Stimulated activated CD8-positive, alpha-beta memory T cell treated with anti-CD3 and anti-CD28 coated beads, Interleukin-2, amount 100 ng/mL, for 1 hour (primary cell): Measurements from ENCODE around the gene TTC17.
"Not testable (repeated sequence)": the region's sequence is repeated elsewhere in the genome, so short reads cannot be mapped to it uniquely, and the experiment has no call there.

Experiments used
- DNase-seq, 2 donors: peaks; one replicate each; pipeline ENCODE4 v3.0.0-alpha.2; 2020; ENCODE audit warnings: low read depth in 2 of 2

Gene TTC17

DNA sequence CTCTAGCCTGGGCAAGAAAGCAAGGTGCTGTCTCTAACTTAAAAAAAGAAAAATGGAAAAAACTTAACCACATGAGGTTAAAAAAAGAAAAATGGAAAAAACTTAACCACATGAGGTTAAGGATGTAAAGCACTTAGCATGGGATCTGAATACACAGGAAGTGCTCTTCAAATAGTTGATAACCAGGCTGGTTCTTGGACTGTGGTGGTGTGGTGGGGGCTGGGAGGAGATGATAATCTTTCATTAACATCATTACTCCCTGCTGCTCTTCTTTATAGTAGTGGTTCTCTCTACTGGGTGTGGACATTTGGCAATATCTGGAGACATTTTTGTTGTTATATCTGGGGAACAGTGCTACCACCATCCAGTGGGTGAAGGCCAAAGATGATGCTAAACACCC, 88.4 kb downstream of the TTC17 start:
- no peak for DNase-seq

DNA sequence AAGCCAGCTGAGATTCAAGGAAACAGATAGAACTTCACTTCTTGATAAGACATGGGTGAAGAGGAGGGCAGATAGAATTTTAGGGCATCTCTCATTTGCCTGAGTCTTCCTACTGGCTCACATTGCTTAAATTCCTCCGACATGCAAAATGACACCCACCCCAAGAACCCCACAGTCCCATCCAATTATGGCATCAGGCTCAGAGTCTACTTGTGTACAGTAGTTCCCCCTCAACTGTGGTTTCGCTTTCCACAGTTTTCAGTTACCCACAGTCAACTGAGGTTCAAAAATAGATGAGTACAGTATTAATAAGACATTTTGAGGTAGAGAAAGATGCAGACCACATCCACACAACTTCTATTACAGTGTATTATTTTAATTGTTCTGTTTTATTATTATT, 99.8 kb downstream of the TTC17 start:
- no peak for DNase-seq

DNA sequence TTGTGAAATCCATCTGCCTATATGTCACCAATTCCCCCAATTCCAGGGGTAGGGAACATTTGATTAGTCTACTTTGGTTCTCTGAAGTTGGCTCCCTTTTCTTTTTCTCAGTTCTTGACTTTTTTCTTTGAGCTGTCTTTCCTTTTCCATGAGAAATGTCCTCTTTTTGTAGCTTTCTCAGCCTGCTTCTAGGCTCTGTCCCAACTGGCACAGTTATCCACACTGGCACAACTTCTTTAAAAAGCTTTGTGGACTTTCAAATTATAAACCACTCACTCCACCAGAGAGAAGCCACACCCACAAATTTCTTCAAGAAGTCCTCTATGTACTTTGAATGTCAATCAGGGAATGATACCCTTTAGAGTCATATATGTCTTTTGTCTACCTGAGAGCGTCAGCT, 100.5 kb downstream of the TTC17 start:
- DNase-seq = no peak

DNA sequence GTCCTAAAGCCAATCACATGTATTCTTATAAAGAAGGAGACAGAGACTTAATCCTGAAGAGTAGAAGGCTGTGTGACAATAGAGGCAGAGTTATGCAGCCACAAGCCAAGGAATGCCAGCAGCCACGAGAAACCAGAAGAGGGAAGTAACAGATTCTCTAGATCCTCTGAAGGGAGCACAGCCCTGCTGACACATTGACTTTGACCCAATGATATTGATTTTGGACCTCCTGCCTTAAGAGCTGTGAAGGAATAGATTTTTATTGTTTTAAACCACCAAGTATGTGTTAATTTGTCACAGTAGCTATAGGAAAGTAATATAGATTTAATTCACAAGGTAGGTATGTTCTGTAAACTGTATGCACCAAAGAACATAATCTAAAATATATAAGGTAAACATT, 103.6 kb downstream of the TTC17 start:
- no peak for DNase-seq

DNA sequence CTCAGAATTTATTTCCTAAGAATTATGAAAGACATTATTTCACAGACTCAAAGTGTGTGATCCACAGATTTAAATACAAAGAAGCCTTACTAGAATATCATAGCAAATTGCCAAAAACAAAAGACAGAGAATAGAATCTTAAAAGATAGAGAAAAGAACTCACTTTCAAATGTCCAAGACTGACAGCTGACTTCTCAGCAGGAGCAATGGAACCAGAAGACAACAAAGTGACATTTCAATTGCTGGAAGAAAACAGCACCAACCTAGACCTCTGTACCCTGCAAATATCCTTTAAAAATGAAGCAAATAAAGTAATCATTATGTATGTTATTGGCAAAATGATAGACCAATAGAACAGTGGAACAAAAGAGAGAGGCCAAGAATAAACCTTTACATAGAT, 109.2 kb downstream of the TTC17 start:
- no peak for DNase-seq

DNA sequence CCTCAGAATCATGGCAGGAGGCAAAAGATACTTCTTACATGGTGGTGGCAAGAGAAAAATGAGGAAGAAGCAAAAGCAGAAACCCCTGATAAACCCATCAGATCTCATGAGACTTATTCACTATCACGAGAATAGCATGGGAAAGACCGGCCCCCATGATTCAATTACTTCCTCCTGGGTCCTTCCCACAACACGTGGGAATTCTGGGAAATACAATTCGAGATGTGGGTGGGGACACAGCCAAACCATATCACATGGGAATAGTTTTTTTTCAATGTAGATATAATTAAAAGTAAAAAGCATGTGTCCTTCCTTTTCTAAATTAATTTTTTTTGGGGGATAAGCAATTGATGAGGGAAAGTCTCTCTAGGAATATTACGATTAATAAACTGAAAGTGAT, 118.8 kb downstream of the TTC17 start:
- not testable (repeated sequence) for DNase-seq

DNA sequence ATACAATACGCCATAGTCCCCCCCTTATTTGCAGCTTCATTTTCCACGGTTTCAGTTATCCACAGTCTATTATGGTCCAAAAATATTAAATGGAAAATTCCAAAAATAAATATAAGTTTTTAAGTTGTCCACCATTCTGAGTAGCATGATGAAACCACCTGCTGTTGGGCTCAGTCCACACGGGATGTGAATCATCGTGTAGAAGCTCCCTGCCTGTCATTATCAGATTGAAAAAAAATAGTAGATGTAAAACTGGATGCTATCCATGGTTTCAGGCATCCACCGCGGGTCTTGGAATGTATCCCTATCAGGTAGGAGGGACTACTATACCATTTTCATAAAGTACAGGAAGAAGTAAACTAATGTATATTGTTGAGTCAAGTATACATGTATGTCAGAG, 127.4 kb downstream of the TTC17 start:
- DNase-seq = no peak

DNA sequence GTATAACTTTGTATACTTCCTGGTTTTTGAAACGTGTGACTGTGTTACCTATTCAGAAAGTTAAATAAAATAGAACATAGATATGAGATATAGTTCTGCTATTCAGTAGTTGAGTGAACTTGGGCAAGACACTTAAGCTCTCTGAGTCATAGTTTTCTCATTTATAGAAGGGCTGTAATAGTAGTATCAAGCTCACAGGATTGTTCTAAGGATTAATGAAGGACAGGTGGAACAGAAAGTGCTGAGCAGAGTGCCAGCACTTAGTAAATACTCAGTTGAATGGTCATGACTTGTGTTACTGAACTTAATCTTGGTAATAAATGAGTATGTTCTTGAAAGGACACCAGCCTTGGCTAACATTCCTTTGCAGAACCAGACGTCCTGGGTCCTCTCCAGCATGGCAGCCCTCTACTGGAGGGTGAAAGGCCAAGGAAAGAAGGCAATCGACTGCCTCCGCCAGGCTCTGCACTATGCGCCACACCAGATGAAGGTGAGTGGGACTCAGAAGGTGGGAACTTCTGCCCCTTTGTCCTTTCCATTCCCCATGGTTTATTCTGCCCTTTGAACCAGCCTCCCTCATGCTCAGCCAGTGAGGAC, 131.2 kb downstream of the TTC17 start:
- no peak for DNase-seq

DNA sequence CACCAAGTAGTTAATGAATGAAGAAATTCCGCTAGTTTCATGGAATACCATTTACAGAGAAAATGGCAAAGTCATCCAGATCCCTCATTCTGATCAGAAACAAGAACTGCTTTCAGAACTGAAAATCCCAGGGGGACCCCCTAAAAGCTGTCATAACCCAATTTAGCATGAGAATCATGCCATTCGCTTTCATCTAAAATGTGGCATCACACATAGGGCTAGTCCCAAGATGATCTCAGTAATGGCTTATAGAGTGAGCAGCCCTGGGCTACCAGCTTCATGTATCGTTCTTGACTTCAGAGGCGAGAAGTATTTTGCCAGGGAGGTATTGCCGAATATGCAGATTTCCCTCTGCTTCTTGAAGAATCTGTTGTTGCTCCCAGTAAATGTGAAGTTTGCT, 134.0 kb downstream of the TTC17 start:
- DNase-seq = no peak

DNA sequence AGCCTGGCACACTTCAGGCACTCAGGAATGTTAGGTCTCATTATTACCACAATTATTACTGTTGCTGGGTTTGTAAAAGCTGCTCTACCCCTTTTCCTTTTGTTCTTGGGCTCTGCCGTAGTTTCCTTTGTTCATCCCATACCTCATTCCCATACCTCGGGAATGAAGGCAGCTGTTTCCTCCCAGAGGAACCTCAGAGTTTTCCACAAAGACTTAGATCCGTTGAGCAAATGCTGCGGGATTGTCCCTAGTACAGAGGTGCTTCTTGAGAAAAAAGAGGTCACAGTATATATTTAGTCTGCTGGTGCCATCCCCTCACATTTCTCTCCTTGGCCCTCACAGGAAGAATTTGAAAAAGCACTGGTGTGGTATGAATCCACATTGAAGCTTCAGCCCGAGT, 134.7 kb downstream of the TTC17 start:
- no peak for DNase-seq

DNA sequence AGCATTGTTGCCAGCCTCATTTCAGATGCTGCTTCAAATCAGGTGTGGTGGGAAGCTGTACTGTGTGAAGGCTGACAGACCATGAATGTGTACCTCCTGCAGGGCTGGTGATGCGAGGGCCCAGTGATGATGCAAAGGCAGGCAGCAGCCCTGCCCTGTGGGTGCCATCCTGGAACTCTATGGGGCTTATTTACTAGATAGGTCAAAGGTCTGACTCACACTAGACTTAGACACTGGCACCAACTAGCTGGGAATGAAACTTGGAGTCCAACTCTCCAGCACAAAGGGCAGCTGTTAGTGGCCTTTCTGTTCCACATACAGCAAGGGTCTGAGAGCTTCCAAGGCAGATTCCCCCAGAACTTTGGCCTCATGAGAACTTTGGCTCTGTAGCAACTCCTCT, 138.4 kb downstream of the TTC17 start:
- no peak for DNase-seq

DNA sequence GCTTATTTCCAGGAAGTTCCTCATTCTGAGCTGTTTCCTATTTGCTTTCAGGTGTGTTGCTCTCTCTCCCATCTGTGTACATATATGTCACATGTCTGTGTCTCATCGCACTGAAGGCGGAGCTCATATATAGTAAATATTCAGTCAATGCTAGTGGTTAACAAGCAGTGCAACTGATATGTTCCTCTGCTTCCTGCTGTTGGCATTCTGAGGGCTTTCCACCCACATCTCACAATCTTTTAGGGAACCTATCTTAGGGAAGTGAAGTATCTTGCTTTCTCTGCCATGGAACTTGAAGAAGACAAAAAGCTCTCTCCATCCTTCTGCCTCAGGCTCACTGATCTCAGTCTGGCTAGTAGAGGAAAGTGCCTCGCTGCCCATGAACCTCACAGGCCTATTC, 139.8 kb downstream of the TTC17 start:
- no peak for DNase-seq

DNA sequence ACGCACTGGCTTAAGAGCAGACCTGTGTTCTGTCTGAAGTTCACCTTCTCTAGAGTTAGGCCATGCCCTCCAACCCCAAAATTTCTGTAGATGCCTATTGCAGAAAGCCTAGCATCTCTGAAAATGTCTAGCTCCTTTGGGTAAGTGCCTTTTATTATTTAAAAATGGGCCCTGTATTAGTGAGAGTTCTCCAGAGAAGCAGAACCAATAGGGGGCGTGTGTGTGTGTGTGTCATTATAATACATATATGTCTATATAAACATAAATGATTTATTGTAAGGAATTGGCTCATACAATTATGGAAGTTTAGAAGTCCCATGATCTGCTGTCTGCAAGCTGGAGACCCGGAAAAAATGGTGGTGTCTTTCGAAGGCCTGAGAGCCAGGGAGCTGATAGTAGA, 144.7 kb downstream of the TTC17 start:
- no peak for DNase-seq

DNA sequence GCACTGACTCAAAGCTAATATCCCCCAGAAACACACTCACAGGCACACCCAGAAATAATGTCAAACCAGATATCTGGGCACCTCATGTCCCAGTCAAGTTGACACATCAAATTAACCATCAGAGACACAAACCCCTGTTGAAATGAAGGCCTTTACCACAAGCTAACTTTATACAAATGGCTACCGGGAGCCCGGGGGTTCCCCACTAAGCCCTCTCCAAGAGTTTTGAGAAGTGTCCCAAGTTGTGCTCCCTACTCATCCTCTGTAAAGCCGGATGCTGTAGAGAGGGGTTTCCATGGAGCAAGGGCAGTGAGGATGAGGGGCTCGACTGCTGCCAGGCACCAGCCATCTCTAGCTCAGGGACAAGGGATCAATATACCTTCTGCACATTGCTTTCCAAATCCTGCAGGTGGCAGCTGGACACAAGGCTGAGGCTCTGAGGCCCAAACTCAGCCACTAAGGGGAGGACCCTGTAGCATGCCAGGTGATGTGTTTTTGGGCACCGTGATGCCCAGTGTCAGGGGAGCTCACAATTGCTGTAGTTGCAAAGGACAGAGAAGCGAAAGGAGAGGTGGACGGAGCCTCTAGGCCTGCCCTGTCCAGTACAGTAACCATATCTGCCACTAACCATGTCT, 145.7 kb downstream of the TTC17 start:
- no peak for DNase-seq

DNA sequence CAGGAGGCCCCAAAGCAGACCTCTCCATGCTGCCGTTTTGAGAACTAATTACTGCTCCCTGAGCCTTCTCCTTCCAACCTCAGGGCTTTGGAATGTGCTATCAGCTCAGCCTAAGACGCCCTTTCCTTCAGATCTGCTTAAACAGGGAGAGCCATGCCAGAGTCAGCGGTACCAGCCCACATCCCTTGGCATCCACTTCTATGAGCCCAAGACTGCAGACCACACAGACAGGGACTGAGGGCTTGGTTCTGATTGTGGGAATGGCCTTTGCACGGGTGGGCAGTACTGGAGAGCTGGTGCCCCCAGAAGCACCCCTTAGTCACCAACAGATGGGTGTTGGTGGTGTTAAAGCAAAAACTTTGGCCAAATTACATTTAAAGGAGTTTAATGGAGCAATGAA, 146.5 kb downstream of the TTC17 start:
- DNase-seq = no peak

DNA sequence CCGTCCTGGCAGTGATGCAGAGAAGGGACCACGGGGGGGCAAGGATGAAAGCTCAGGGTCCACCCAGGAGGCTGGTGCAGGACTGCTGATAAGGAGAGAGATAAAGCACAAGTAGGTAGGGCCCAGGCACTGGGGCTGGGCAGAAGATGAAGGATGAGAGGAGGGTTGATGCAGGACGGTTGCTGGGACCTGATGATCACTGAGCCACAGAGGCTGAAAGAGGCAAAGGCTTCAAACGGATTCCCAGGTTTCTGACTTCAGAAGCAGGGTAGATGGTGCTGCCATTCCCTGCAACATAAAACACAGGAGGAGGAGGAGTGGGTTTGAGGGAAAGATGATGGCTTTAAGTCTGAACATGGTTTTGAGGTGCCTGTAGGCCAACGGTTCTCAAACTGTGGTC, 148.5 kb downstream of the TTC17 start:
- DNase-seq = no peak

DNA sequence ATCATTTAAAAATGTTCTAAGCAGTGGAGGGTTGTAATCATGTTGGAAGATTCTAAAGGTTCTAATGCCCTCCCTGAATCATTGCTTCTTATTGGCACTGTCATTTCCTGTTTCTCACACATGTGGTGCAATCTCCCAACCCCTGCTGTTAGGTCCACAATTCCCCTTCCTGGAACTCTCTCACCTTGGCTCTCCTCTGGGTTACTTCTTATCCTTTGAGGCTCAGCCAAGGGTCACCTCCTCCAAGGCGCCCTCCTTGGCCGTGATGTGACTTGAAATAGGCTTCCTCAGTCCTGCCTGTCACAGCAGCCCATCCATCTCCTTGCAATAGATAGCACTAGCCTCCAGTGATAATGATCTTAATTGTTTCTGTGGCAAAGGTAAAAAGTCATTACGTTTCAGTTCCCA, 149.8 kb downstream of the TTC17 start:
- no peak for DNase-seq

DNA sequence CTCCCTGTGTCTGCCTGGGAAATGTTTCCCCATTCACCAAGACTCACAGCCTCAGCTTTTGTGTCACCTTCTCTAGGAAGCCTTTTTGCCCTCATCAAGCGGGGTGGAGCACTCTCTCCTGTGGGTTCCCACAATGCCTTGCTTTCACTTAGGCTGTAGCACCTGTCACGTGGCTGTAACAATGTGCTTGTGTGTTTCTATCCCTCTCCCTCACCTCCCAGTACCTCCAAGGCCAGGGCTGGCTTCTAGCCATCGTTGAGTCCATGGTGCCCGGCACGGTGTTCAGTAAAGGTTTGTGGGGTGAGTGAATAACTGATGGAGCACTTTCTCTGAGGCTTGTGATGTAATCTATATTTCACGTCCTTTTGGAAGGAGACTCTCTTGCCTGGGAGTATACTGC, 153.2 kb downstream of the TTC17 start:
- DNase-seq = no peak

DNA sequence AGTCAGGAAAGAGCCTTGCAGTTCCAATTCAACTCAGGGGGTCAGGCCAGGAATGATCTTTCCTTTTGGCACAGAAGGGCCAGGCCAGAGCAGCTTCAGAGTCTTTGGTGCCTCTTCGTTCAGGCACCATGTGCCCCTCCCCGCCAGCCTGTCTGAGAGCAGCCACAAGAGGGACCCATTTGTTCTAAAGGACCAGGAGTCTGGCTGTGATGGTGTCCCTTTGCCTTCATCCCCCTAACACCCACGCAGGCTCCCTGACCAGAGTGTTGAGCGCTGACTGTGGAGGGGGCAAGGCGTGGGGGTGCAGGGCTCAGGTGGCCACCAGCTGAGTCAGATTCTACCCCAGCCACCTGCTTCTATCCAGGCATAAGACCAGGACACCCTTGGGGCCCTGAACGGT, 156.4 kb downstream of the TTC17 start:
- no peak for DNase-seq

DNA sequence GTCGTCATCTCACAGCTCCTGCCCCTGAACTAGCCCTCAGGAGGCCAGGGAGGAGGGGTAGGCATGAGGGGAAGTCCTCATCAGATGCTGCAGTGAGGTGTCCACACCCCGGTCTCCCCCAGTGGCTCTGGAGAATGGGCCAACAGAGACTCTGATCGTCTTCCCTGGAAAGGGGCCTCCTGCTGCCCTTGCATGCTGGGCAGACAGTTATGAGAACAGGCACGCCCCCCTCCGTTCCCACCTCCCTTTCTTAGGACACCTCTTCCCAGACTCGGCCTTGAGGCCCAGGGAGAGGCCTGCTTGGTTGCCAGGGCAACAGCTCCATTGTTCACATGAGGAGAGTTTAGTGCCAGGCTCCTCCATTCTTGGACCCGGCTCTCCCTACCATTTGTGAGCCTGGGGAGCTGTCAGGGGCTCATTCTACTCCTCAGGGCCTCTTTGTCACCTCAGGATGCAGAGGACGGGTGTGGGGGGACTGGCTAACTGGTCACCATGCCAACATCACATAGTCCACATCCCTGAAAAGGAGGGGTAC, 157.7 kb downstream of the TTC17 start:
- no peak for DNase-seq

DNA sequence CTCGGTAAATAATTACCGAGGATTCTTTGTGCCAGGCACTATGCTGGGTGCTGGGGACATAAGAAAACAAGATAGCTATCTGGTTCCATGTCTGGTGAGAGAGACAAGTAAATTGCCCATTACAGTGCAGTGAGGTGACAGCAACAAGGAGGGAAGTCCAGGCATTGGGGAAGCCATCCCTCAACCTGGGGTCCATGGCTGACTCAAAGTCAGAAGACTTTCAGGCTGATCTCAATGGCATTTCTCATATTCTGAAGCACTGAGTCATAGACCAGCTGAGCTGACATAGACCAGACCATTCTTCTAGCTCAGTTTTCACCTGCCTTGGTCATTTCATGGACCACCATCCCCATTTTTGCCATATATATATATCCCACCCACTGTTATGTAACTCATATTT, 158.8 kb downstream of the TTC17 start:
- no peak for DNase-seq

DNA sequence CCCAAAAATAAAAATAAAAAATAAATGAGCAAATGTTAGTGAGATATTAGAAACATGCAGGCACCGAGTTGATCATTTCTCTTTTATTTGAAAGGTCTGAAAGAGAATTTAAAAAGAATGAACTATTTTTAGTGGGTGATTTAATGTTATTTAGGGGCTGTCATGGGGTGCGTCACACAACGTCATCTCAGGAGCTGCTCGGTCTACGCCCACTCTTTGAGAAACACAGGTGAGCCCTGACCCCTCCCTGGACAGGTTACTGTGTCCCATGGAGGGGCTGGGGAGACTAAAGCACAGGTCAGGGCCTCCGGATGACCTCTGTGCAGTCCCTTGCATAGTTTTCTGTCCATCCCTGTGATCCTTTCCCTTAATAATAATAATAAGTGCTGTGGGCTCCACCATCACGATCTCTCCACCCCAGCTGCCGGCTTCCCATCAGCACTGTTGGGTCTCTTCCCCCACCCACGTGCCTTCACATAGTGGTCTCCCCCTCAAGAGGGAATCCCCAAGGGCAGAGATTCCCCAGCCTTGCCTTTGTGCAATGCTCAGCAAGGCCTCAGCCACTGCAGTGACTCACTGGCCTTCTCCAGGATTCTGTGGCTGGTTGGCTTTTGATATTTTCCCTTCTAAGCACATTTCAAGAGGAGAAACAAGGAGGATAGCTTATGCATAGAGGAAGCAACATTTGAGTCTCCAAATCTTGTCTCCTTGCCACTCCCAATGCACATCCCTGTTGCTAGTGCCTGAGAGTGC, 159.9 kb downstream of the TTC17 start:
- DNase-seq = no peak

DNA sequence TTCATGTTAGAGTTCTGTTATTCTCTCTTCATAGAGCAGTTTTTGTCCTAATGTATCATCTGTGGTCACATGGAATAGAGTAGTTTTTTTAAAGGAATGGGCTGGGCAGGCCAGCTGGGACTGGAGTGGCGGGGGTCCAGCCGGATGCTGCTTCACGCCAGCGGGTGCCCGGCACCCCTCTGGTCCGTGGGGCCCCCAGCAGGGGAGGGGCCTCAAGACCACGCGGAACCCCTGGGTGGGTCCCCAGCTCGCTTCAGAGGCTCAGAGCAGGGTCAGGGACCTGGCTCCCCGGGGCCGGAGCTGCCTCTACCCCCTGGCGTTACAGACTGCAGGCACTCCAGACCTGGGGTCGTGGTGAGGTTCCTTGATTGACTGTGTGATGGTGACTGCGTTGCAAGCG, 162.8 kb downstream of the TTC17 start:
- DNase-seq = no peak
